ENCODE measurements around the gene PRPF19. TPM values are rescaled to one million over a fixed set of nuclear protein-coding genes. Genes with fewer than 3 reads are reported as not detected.

The PRPF19 gene
- total and polyA plus RNA-seq, 2 of the 8 experiments (the other 6 are each of a cell fraction or from before 2014, with no cell fraction given): 107 to 141 TPM

GRCh38 chr11:60887556-60887955 is 18.8 kb downstream of the PRPF19 start (continued):
- TF ChIP-seq CHD7 (IDR thresholded peaks at IDR 0.05; ENCODE audit: insufficient replicate concordance, low read length) (no peak), CTBP2 (IDR thresholded peaks at IDR 0.05; ENCODE audit: borderline replicate concordance, insufficient read depth, insufficient read length, low read length) (no peak), CTCF (IDR thresholded peaks at IDR 0.05; ENCODE audit: control extremely low read depth in 1 of 3, insufficient read depth in 1 of 3, low read depth in 1 of 3, low read length in 3 of 3) (peak; percentile 54 to 85 (median 84)), USF2 (IDR thresholded peaks at IDR 0.05; ENCODE audit: low read length) (no peak)
